Lung (tissue), 12 donors: ENCODE data around the gene SYN1. TPM values are rescaled to one million over a fixed set of nuclear protein-coding genes. Genes with fewer than 3 reads are reported as not detected.
A peak's percentile ranks its signal among the peaks of the same experiment; 100 is the strongest.

Experiments
- ATAC-seq: fragments of 200-7000 bp; cut with Tn5 transposase; one replicate; pipeline ENCODE4 v1.9.1; 2020; ENCODE audit warnings: moderate number of reproducible peaks; ENCODE audit not compliant: insufficient read depth, low FRiP score
- DNase-seq, 3 donors: peaks; one replicate each; pipeline ENCODE4 v3.0.0-alpha.2; 2013 to 2017
- H3K27ac ChIP-seq, 2 donors: one replicate each; pipeline ENCODE4 v1.5.1; 2013; ENCODE audit warnings: mild to moderate bottlenecking in 2 of 2, moderate library complexity in 2 of 2, control low read depth in 1 of 2, inconsistent platforms in 1 of 2, low read depth in 1 of 2, low read length in 1 of 2
- H3K27me3 ChIP-seq, 3 donors: one replicate each; pipeline ENCODE4 v1.5.1; 2013; ENCODE audit warnings: low read length in 2 of 3; ENCODE audit not compliant: control insufficient read depth in 3 of 3, insufficient read depth in 3 of 3
- H3K36me3 ChIP-seq, 4 donors: one replicate each; pipeline ENCODE4 v1.5.1; 2013; ENCODE audit warnings: low read length in 4 of 4, mild to moderate bottlenecking in 1 of 4, moderate library complexity in 1 of 4; ENCODE audit not compliant: control insufficient read depth in 4 of 4, insufficient read depth in 4 of 4
- H3K4me1 ChIP-seq, 5 donors: one replicate each; pipeline ENCODE4 v1.5.1; 2013; ENCODE audit warnings: low read length in 5 of 5, mild to moderate bottlenecking in 2 of 5, moderate library complexity in 1 of 5; ENCODE audit not compliant: control insufficient read depth in 5 of 5, insufficient read depth in 5 of 5
- H3K4me3 ChIP-seq: one replicate; pipeline ENCODE4 v1.5.1; 2013; ENCODE audit warnings: mild to moderate bottlenecking, control low read depth, moderate library complexity
- H3K9ac ChIP-seq, 2 donors: one replicate each; pipeline ENCODE4 v1.5.1; 2013; ENCODE audit warnings: low read length in 2 of 2, control low read depth in 1 of 2; ENCODE audit not compliant: insufficient read depth in 1 of 2
- H3K9me3 ChIP-seq, 4 donors: one replicate each; pipeline ENCODE4 v1.5.1; 2013; ENCODE audit warnings: low read length in 3 of 4, mild to moderate bottlenecking in 1 of 4, moderate library complexity in 1 of 4; ENCODE audit not compliant: control insufficient read depth in 4 of 4, insufficient read depth in 3 of 4
- WGBS, 2 donors: extraction: QIAGEN DNeasy Blood & Tissue Kit; methylation state at CpG; one replicate each; pipeline ENCODE4 v1.1.7; 2013; 5-methylcytosine and 5-hydroxymethylcytosine counted together
- polyA plus RNA-seq, 2 donors: library from polyadenylated mRNA; stranded (reverse); fragments of 200-250 nt; gene quantifications; one replicate each; pipeline ENCODE4 v1.2.1, GENCODE V29; 2013
- total RNA-seq, 2 donors: library from RNA; depleted of rRNA in 1 of 2; stranded (reverse); fragments of >200 nt in 1 of 2; gene quantifications; one replicate each; pipeline ENCODE4 v1.2.1, GENCODE V29; 2014 to 2021
- TF ChIP-seq, protein P1 (sequence below): IDR thresholded peaks from 2 replicates; pipeline ENCODE4 v1.5.1; 2012; ENCODE audit warnings: mild to moderate bottlenecking; ENCODE audit errors: control extremely low read depth, extremely low read depth
- donor health status: control.
- donor health status: control.
- donor health status: Bipolar disorder and iron deficiency.
- donor health status: healthy.
- donor health status: DM: yes; HTN: yes; CAD: no.

SYN1 gene
- total and polyA plus RNA-seq, 4 donors = 0.11 to 4.5 (median 1.3) TPM

DNA sequence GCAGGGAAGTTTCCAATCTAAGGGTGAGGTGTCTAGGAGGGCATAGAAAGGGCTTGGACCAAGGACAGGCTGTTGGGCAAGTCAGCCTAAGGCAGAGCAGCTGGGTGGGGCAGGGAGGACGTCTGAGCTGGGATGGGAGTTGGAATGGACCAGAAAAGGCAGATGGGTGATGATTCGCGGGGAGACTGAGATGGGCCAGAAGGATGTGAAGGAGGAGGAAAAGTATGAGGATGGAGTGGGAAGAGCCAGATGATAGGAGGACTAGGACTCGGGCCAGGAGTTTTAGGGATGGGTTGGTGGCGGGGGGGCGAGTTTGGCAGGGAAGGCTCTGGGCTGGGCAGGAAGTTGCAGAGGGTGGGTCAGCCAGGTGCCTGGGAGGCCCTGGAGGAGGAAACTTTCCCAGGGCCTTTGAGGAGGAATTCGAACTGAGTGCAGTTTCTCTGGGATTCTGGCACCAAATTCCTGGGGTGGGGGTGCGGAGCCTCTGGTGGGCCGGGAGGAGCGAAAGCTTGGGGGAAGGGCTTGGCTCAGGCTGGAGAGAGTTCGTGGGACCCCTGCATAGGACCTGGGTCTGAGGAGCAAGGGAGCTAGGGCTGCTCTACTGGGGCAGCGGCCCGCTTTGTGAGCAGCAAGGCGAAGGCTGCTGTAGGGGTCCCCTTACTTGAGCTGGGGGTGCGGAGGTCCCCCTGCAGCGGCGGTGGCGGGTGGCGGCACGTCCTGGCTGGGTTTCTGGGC, 46.1 kb downstream of the SYN1 start:
- WGBS, 2 donors = 50 to 55% methylated on average over 11 to 20 of the region's 20 CpGs
- TF ChIP-seq, protein P1, sequence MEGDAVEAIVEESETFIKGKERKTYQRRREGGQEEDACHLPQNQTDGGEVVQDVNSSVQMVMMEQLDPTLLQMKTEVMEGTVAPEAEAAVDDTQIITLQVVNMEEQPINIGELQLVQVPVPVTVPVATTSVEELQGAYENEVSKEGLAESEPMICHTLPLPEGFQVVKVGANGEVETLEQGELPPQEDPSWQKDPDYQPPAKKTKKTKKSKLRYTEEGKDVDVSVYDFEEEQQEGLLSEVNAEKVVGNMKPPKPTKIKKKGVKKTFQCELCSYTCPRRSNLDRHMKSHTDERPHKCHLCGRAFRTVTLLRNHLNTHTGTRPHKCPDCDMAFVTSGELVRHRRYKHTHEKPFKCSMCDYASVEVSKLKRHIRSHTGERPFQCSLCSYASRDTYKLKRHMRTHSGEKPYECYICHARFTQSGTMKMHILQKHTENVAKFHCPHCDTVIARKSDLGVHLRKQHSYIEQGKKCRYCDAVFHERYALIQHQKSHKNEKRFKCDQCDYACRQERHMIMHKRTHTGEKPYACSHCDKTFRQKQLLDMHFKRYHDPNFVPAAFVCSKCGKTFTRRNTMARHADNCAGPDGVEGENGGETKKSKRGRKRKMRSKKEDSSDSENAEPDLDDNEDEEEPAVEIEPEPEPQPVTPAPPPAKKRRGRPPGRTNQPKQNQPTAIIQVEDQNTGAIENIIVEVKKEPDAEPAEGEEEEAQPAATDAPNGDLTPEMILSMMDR = no peak
- Histone ChIP-seq H3K9ac (no peak overlapping the region), H3K27ac (peak overlapping the region; percentile 46 to 89), H3K4me1 (peaks cover 0 to 13% (median 0%) of the 10 kb centered on the region in 5 donors), H3K9me3 (peaks cover 0 to 5% (median 0%) of the 10 kb centered on the region in 4 donors), H3K27me3 (no peaks in the 10 kb centered on the region), H3K36me3 (peaks cover 0 to 21% (median 3%) of the 10 kb centered on the region in 4 donors), H3K4me3 (no peak overlapping the region)
- DNase-seq (peak; percentile 87 to 89 (median 87)), ATAC-seq (peak; percentile 13)

DNA sequence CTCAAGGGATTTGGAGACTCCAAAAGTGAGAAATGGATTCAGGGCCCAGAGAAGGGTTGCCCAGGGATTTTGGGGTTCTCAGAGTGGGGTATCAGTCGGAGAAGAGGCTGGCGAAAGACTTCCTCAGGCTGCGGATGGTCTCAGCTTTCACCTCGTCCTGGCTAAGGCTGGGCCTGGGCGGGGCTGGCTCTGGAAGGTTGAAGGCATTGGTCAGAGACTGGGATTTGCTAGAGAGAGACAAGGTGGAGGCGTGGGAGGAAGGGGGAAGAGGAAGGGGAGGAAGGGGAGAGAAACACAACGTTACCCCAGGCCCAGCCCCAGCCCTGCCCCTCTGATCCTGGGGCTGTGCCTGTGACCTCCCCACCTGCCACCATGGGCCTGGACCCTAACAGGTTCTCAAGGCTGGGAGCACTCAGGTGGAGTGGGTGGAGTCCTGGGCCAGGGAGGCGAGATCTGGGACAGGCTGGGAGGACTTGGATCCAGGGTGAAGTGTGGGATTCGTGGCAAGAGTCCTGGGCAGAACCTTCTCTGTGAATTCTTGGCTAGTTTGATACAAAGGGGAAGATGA, 46.8 kb downstream of the SYN1 start:
- H3K4me3 ChIP-seq = no peak overlapping the region
- peaks cover 0 to 4% (median 0%) of the 10 kb centered on the region in 4 donors for H3K9me3 ChIP-seq
- TF ChIP-seq, protein P1 = no peak
- peaks cover 0 to 13% (median 0%) of the 10 kb centered on the region in 5 donors for H3K4me1 ChIP-seq
- H3K27me3 ChIP-seq = no peaks in the 10 kb centered on the region
- no peak overlapping the region for H3K9ac ChIP-seq
- WGBS, 2 donors = 57 to 60% methylated on average over 7 to 9 of the region's 9 CpGs
- H3K36me3 ChIP-seq = peaks cover 0 to 24% (median 3%) of the 10 kb centered on the region in 4 donors
- DNase-seq = no peak
- peak overlapping the region in 1 of 2 donors; percentile 71 for H3K27ac ChIP-seq
- no peak for ATAC-seq

DNA sequence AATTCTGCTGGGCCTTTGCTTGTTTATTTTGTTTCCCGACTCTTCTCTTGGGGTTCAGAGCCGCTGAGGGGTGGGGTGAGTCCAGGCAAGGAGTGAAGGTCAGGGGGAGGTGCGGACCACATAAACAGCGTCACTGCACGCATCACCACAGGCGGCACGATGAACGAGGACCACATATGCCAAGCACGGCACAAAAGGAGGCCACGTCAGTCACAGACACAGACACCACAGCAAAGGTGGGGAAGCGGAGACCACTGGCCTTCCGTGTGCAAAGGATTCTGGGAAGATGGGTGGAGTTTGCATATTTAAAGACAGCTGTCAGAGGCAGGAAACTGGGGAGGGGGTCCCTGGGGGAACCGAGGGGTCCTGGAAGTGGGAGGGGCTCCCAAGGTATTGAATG, 47.8 kb downstream of the SYN1 start:
- Histone ChIP-seq H3K27me3 (no peaks in the 10 kb centered on the region), H3K27ac (no peak overlapping the region), H3K4me1 (peaks cover 0 to 13% (median 0%) of the 10 kb centered on the region in 5 donors), H3K9ac (no peak overlapping the region), H3K9me3 (peaks cover 0 to 7% (median 0%) of the 10 kb centered on the region in 4 donors), H3K4me3 (no peak overlapping the region), H3K36me3 (peaks cover 3 to 29% (median 5%) of the 10 kb centered on the region in 4 donors)
- DNase-seq = no peak
- no peak for ATAC-seq
- 85 to 87% methylated on average over 13 of the region's 13 CpGs for WGBS, 2 donors
- TF ChIP-seq, protein P1 = no peak
